ENCODE data around the gene SLC37A1.
A peak's percentile ranks its signal among the peaks of the same experiment; 100 is the strongest.

The SLC37A1 gene

DNA sequence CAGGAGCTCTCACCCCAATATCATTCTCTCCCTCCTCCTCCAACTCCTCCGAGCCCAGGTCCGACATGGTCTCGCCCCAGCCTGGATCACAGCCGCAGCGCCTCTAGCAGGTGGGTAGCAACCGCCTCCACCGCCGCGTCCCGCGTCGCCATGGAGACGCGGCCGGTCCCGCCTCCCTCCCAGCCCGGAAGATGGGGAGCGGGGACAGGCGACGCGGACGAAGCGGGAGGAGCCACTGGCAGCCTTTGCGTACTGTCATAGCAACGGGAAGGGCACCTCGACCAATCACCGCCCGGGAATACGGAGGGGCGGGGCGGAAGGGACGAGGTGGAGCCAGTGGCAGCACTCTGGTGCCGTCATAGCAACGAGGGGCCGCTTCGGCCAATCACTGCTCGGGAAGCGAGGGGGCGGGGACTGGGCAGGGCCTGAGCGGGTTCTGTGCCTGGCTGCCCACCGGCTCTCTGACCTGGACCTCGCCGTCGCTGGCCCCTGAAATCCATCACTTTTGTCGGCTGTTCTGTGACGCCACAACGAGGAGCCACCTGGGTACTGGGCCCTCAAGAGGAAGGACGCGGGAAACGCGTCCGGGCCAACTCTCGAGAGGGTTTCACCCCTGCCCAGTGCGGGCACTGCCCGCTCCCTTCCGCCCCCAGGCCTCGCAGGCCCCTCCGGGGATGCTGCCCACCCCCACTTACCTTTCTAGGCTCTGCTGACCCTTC, 17.4 kb upstream of the SLC37A1 start, which contains the start of gene RSPH1:
RSPH1 (minus strand) TSS at position 105 of the 719 bp plus-strand sequence; CDS start at position 67, 38 bp downstream.
- DNase-seq (ENCODE audit: low read depth, low spot score) = peak; percentile 98
- in situ Hi-C loops (cut with HindIII; ENCODE audit: low sequenced_read_pairs) = no loop called here
- no peak for TF ChIP-seq CTCF (IDR thresholded peaks at IDR 0.05; ENCODE audit: low read depth, low read length)
- H3K4me3 ChIP-seq (ENCODE audit: low read depth, low read length) = peak within 1 kb of the TSS; percentile 53

- in situ Hi-C loops (cut with HindIII; ENCODE audit: low sequenced_read_pairs) = no loop called here
- peak overlapping the region; percentile 53 for H3K4me3 ChIP-seq (ENCODE audit: low read depth, low read length)
- no peak for DNase-seq (ENCODE audit: low read depth, low spot score)
- no peak for TF ChIP-seq CTCF (IDR thresholded peaks at IDR 0.05; ENCODE audit: low read depth, low read length)
Measured at GRCh38 chr21:42496839-42497202, 16.8 kb upstream of the SLC37A1 start.

- DNase-seq (ENCODE audit: low read depth, low spot score) = no peak
- H3K4me3 ChIP-seq (ENCODE audit: low read depth, low read length) = no peak overlapping the region
- no peak for TF ChIP-seq CTCF (IDR thresholded peaks at IDR 0.05; ENCODE audit: low read depth, low read length)
- in situ Hi-C loops (cut with HindIII; ENCODE audit: low sequenced_read_pairs) = no loop called here
Measured at GRCh38 chr21:42498012-42498411, 15.6 kb upstream of the SLC37A1 start.

- in situ Hi-C loops (cut with HindIII; ENCODE audit: low sequenced_read_pairs) = no loop called here
- no peak overlapping the region for H3K4me3 ChIP-seq (ENCODE audit: low read depth, low read length)
- DNase-seq (ENCODE audit: low read depth, low spot score) = no peak
- TF ChIP-seq CTCF (IDR thresholded peaks at IDR 0.05; ENCODE audit: low read depth, low read length) = no peak
Measured at GRCh38 chr21:42499444-42500112, 14.1 kb upstream of the SLC37A1 start.

DNA sequence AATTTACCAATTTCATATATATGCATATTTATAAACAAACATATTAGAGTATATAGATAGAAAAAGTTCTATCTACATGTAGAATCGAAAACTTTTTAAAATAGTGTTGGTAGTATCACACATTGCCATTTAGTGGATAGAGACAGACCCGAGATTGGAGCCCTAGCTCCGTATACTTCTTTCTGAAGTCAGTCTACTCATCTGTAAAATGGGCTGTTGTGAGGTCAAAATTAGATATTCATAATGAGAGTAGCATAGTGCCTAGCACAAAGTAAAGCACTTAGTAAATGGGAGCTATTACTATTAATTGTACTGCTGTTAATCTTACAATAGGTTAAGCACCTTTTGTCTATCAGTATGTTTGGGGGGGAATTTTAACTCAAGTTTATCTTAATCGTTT, 13.4 kb upstream of the SLC37A1 start:
- TF ChIP-seq CTCF (IDR thresholded peaks at IDR 0.05; ENCODE audit: low read depth, low read length) = no peak
- in situ Hi-C loops (cut with HindIII; ENCODE audit: low sequenced_read_pairs) = no loop called here
- H3K4me3 ChIP-seq (ENCODE audit: low read depth, low read length) = no peak overlapping the region
- no peak for DNase-seq (ENCODE audit: low read depth, low spot score)

GRCh38 chr21:42500736-42501135, 12.9 kb upstream of the SLC37A1 start:
- TF ChIP-seq CTCF (IDR thresholded peaks at IDR 0.05; ENCODE audit: low read depth, low read length) = no peak
- H3K4me3 ChIP-seq (ENCODE audit: low read depth, low read length) = no peak overlapping the region
- in situ Hi-C loops (cut with HindIII; ENCODE audit: low sequenced_read_pairs) = no loop called here
- DNase-seq (ENCODE audit: low read depth, low spot score) = no peak

Data from astrocyte of the spinal cord (primary cell).